Omental fat pad (tissue), 4 donors: Measurements from ENCODE around the gene PDE4D. TPM values are rescaled to one million over a fixed set of nuclear protein-coding genes. Genes with fewer than 3 reads are reported as not detected.

Experiments
- ATAC-seq: fragments of 150-250 bp; one replicate; pipeline ENCODE4 v1.9.1; 2016; ENCODE audit warnings: mild to moderate bottlenecking, moderate library complexity; ENCODE audit not compliant: low FRiP score
- DNase-seq: peaks from one replicate; pipeline ENCODE4 v3.0.0-alpha.2; 2019; ENCODE audit warnings: low spot score
- total RNA-seq, 4 donors: library from RNA; depleted of rRNA; stranded (reverse); fragments of >200 nt; gene quantifications; one replicate each; pipeline ENCODE4 v1.1.0, GENCODE V29; 2016
- TF ChIP-seq, protein P1 (sequence below), 3 donors: fragments of 450-650 bp; IDR thresholded peaks; one replicate each; pipeline ENCODE4 v1.5.1; 2016 to 2017; ENCODE audit warnings: antibody characterized with exemption in 3 of 3, mild to moderate bottlenecking in 3 of 3, moderate library complexity in 2 of 3

PDE4D gene
- total RNA-seq, 4 donors from 2014 or later, result 32.5 to 94.8 (median 43.2) TPM

DNA sequence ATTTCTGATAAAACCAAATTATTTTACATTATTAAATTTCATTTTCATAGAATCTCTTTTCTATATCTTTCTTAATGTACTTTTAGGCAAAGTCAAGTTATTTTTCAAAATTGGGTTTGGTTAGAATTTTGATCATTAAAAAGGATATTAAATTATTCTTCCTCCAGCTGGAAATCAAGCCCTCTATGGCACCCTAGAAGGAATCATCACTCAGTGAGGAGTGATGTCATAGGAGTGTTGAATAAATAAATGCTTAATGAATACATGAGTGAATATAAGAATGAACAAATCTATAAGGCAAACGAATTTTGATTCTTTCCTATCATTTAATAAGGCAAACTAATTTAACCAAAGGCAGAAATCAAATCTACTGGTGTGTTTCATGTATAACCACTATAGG lies 639.9 kb downstream of the PDE4D start:
- TF ChIP-seq, protein P1, sequence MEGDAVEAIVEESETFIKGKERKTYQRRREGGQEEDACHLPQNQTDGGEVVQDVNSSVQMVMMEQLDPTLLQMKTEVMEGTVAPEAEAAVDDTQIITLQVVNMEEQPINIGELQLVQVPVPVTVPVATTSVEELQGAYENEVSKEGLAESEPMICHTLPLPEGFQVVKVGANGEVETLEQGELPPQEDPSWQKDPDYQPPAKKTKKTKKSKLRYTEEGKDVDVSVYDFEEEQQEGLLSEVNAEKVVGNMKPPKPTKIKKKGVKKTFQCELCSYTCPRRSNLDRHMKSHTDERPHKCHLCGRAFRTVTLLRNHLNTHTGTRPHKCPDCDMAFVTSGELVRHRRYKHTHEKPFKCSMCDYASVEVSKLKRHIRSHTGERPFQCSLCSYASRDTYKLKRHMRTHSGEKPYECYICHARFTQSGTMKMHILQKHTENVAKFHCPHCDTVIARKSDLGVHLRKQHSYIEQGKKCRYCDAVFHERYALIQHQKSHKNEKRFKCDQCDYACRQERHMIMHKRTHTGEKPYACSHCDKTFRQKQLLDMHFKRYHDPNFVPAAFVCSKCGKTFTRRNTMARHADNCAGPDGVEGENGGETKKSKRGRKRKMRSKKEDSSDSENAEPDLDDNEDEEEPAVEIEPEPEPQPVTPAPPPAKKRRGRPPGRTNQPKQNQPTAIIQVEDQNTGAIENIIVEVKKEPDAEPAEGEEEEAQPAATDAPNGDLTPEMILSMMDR (IDR thresholded peaks at IDR 0.05), result no peak
- ATAC-seq (no peak), DNase-seq (no peak)

DNA sequence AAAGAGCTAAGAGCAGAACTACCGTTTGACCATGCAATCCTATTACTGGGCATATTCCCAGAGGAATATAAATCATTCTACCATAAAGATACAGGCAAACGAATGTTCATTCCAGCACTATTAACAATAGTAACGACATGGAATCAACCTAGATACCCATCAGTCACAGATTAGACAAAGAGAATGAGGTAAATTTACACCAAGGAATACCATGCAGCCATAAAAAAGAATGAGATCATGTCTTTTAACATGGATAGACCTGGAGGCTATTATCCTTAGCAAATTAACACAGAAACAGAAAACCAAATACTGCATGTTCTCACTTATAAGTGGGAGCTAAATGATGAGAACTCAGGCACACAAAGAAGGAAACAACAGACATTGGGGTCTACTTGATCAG lies 641.9 kb downstream of the PDE4D start:
- TF ChIP-seq, protein P1 (IDR thresholded peaks at IDR 0.05), result no peak
- no peak for DNase-seq
- ATAC-seq, result no peak

DNA sequence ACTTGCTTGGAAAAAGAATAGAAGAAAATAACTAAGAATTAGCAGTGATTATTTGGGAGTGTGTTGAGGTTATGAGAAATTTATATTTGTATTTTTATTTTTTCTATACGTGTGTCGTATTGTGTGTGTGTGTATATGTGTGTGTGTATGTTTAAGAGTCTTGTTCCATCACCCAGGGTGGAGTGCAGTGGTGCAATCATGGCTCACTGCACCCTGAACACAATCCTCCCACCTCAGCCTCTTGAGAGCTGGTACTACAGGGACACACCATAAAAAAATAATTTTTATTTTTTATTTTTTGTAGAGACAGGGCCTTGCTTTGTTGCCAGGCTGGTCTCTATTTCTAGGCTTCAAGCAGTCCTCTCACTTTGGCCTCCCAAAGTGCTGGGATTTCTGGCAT lies 643.8 kb downstream of the PDE4D start:
- TF ChIP-seq, protein P1 (IDR thresholded peaks at IDR 0.05), result no peak
- DNase-seq (no peak), ATAC-seq (no peak)

DNA sequence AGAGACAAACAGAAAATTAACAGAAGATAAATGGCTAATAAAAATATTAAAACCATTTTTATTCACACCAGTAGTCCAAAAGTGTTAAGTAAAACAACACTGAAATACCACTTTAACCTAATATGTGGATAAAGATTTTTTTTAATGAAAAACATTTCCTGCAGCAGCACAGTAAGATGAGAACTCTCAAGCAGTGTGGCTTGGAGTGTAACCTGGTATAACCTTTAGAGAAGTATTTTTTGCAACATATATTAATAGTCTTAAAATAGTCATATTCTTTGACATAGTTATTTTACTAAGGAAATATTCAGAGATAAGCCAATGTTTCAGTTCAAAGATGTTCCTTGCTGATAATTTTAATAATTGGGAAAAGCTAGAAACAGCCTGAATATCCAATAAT lies 644.4 kb downstream of the PDE4D start:
- ATAC-seq (no peak), DNase-seq (no peak)
- TF ChIP-seq, protein P1 (IDR thresholded peaks at IDR 0.05), result no peak

DNA sequence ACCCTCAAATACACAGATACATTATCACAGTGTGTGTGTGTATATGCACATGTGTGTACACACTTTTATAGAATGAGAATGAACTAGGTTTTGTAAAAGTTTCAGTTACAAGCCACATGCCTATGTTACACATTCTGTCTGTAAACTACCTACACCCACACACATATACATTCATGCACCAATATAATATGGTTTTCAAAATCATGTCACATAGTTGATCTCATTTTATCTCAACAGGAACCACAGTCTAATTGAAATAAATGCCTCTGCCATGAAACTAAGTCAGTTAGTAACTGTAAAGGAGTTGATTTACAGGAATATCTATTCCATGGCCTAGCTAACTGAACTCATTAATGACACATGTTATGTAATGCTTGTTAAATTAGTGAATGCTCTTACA lies 646.6 kb downstream of the PDE4D start:
- DNase-seq (no peak), ATAC-seq (no peak)
- TF ChIP-seq, protein P1 (IDR thresholded peaks at IDR 0.05), result no peak

DNA sequence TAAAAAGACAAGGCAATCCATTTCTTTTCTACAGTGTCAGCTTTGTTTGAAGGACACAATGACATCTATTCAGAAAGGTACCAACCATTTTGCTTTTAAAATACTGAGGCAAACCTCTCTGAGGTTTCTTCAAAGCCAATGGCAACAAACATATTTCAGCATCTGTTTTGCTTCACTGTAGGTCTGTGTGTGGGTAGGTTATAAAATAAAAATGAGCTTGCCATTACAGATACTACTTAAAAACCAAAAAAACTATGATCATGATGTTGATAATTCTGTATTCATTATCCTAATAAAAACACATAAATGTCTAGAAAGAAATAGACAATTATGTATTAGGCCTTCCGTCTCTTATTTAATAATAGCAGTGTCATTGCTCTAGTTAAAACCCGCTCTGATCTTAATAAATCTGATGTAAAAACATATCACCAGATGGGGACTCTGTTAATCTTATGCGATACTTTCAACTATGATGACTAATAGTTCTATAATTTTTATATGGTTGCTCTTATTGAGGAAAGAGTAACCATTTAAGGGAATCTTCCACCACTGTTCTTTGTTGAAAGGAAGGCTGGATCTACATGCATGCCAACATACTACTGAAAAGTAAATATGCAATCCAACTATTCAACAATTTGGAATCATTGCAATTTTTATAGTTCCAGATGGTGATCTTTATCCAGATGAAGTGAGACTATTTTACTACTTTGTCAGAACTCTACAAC lies 647.2 kb downstream of the PDE4D start:
- ATAC-seq, result no peak

DNA sequence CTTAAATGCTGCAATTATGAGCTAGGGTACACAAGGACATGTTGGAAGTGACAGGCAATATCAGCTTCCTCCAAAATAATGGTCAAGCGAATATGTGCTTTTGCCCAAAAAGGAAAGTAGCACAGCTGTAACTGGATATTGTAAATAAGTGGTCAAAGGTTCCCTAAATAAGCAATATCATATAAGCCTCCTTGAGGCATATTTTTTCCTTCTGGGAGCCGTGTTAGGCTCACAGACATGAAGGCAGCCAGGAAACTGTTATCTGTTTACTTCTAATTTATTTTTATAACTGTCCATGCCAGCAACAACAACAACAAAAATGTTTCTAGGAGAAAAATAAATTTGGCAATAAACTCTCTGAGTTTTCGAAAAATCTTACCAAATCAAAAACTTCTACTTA lies 648.3 kb downstream of the PDE4D start:
- ATAC-seq, result no peak
- no peak for DNase-seq
- TF ChIP-seq, protein P1 (IDR thresholded peaks at IDR 0.05), result no peak

More for the DNA sequence above, 647.2 kb downstream of the PDE4D start:
- TF ChIP-seq, protein P1 (IDR thresholded peaks at IDR 0.05), result no peak
- DNase-seq, result no peak
